BLaER1 treated with 17β-estradiol and CSF1 and Interleukin-3, amounts not matched to agents 10 nM and 100 nM (cell line): ENCODE results near the gene KLC3.
"Not testable (repeated sequence)": the region's sequence is repeated elsewhere in the genome, so short reads cannot be mapped to it uniquely, and the experiment has no call there.

Experiments
- H3K27ac ChIP-seq, 11 experiments: shearing (Covaris generic); formaldehyde crosslinking; 2 replicates each; pipeline ENCODE4 v1.8.1; 2022
- H3K27me3 ChIP-seq, 11 experiments: shearing (Covaris generic); formaldehyde crosslinking; 2 replicates each; pipeline ENCODE4 v1.8.1; 2022
- H3K36me3 ChIP-seq, 11 experiments: shearing (Covaris generic); formaldehyde crosslinking; 2 replicates each; pipeline ENCODE4 v1.8.1; 2022
- H3K4me1 ChIP-seq, 10 experiments: shearing (Covaris generic); formaldehyde crosslinking; 2 replicates each; pipeline ENCODE4 v1.8.1; 2022
- H3K4me2 ChIP-seq, 11 experiments: shearing (Covaris generic); formaldehyde crosslinking; 2 replicates each; pipeline ENCODE4 v1.8.1; 2022
- H3K4me3 ChIP-seq, 10 experiments: shearing (Covaris generic); formaldehyde crosslinking; 2 replicates each; pipeline ENCODE4 v1.8.1; 2022
- H3K9ac ChIP-seq, 11 experiments: shearing (Covaris generic); formaldehyde crosslinking; 2 replicates each; pipeline ENCODE4 v1.8.1; 2022
- H3K9me3 ChIP-seq, 11 experiments: shearing (Covaris generic); formaldehyde crosslinking; replicated peaks in 1 of 11; 2 replicates each; pipeline ENCODE4 v1.8.1; 2022
- H4K20me1 ChIP-seq, 11 experiments: shearing (Covaris generic); formaldehyde crosslinking; 2 replicates each; pipeline ENCODE4 v1.8.1; 2022
- Cebpa-rat ChIP-seq, 11 experiments: shearing (Covaris generic); IDR thresholded peaks; 2 replicates each; pipeline ENCODE4 v1.8.1; 2022

Gene KLC3

GRCh38 chr19:45323671-45324081, 16.9 kb upstream of the KLC3 start:
- TF ChIP-seq Cebpa-rat (IDR thresholded peaks at IDR 0.05): no peak
- Histone ChIP-seq H3K4me3 (peak overlapping the region; percentile 6 to 59 (median 32); a peak in 10 of 20 replicates), H3K4me2 (peak overlapping the region; percentile 52 to 95 (median 83)), H3K9ac (peak overlapping the region in 10 of 11 experiments; percentile 21 to 66 (median 54); a peak in 15 of 22 replicates), H3K27me3 (peaks cover 0 to 18% (median 0%) of the 10 kb centered on the region in 11 experiments; a peak in 4 of 22 replicates), H3K27ac (peak overlapping the region in 1 of 11 experiments; percentile 34; a peak in 1 of 22 replicates), H3K36me3 (no peaks in the 10 kb centered on the region), H3K9me3 (no peaks in the 10 kb centered on the region), H4K20me1 (peaks cover 0 to 6% (median 0%) of the 10 kb centered on the region in 11 experiments; a peak in 1 of 22 replicates), H3K4me1 (peaks cover 13 to 47% (median 38%) of the 10 kb centered on the region in 10 experiments; a peak in 19 of 20 replicates)

GRCh38 chr19:45324349-45324907, 16.1 kb upstream of the KLC3 start:
- Histone ChIP-seq H3K27me3 (peaks cover 0 to 18% (median 0%) of the 10 kb centered on the region in 11 experiments; a peak in 4 of 22 replicates), H4K20me1 (peaks cover 0 to 6% (median 0%) of the 10 kb centered on the region in 11 experiments; a peak in 1 of 22 replicates), H3K4me3 (no peak overlapping the region), H3K27ac (no peak overlapping the region), H3K36me3 (no peaks in the 10 kb centered on the region), H3K9ac (no peak overlapping the region), H3K4me1 (peaks cover 13 to 47% (median 38%) of the 10 kb centered on the region in 10 experiments; a peak in 19 of 20 replicates), H3K4me2 (peak overlapping the region; percentile 52 to 95 (median 83)), H3K9me3 (no peaks in the 10 kb centered on the region)
- no peak for TF ChIP-seq Cebpa-rat (IDR thresholded peaks at IDR 0.05)

- no peak overlapping the region for H3K9ac ChIP-seq
- H3K36me3 ChIP-seq: no peaks in the 10 kb centered on the region
- H3K4me2 ChIP-seq: no peak overlapping the region
- no peak overlapping the region for H3K27ac ChIP-seq
- no peak for TF ChIP-seq Cebpa-rat (IDR thresholded peaks at IDR 0.05)
- peaks cover 13 to 49% (median 31%) of the 10 kb centered on the region in 10 experiments; a peak in 19 of 20 replicates for H3K4me1 ChIP-seq
- peaks cover 0 to 18% (median 0%) of the 10 kb centered on the region in 11 experiments; a peak in 4 of 22 replicates for H3K27me3 ChIP-seq
- no peaks in the 10 kb centered on the region for H3K9me3 ChIP-seq
- H4K20me1 ChIP-seq: peaks cover 0 to 6% (median 0%) of the 10 kb centered on the region in 11 experiments; a peak in 1 of 22 replicates
- no peak overlapping the region for H3K4me3 ChIP-seq
Measured at GRCh38 chr19:45327404-45328143, 13.0 kb upstream of the KLC3 start.

GRCh38 chr19:45331411-45331810, 9.1 kb upstream of the KLC3 start:
- no peak overlapping the region for H3K27ac ChIP-seq
- no peaks in the 10 kb centered on the region for H3K36me3 ChIP-seq
- no peak for TF ChIP-seq Cebpa-rat (IDR thresholded peaks at IDR 0.05)
- no peaks in the 10 kb centered on the region for H3K27me3 ChIP-seq
- H3K4me1 ChIP-seq: peaks cover 0 to 23% (median 6%) of the 10 kb centered on the region in 10 experiments; a peak in 16 of 20 replicates
- no peaks in the 10 kb centered on the region for H3K9me3 ChIP-seq
- H4K20me1 ChIP-seq: no peaks in the 10 kb centered on the region
- H3K4me2 ChIP-seq: no peak overlapping the region
- no peak overlapping the region for H3K9ac ChIP-seq
- H3K4me3 ChIP-seq: no peak overlapping the region

- Histone ChIP-seq H3K4me3 (no peak overlapping the region), H3K27me3 (no peaks in the 10 kb centered on the region), H3K36me3 (no peaks in the 10 kb centered on the region), H3K9ac (no peak overlapping the region), H3K27ac (no peak overlapping the region), H3K9me3 (no peaks in the 10 kb centered on the region), H3K4me2 (no peak overlapping the region; a peak in 1 of 22 replicates), H3K4me1 (peaks cover 0 to 15% (median 0%) of the 10 kb centered on the region in 10 experiments; a peak in 9 of 20 replicates), H4K20me1 (no peaks in the 10 kb centered on the region)
- TF ChIP-seq Cebpa-rat (IDR thresholded peaks at IDR 0.05): no peak
Measured at GRCh38 chr19:45333609-45334303, 6.8 kb upstream of the KLC3 start.

GRCh38 chr19:45334881-45335280, 5.7 kb upstream of the KLC3 start:
- not testable (repeated sequence) for H3K9ac ChIP-seq, H3K27ac ChIP-seq, H3K27me3 ChIP-seq, H4K20me1 ChIP-seq, H3K36me3 ChIP-seq, H3K4me3 ChIP-seq, H3K4me2 ChIP-seq, H3K9me3 ChIP-seq
- H3K4me1 ChIP-seq: peaks cover 0 to 15% (median 0%) of the 10 kb centered on the region in 10 experiments; a peak in 9 of 20 replicates

GRCh38 chr19:45336696-45337251, 3.8 kb upstream of the KLC3 start:
- Histone ChIP-seq H4K20me1 (no peaks in the 10 kb centered on the region), H3K27me3 (peaks cover 14 to 20% (median 18%) of the 10 kb centered on the region in 11 experiments), H3K4me3 (no peak overlapping the region), H3K4me2 (no peak overlapping the region), H3K9me3 (no peaks in the 10 kb centered on the region), H3K9ac (no peak overlapping the region), H3K27ac (no peak overlapping the region), H3K36me3 (no peaks in the 10 kb centered on the region), H3K4me1 (peaks cover 4 to 17% (median 8%) of the 10 kb centered on the region in 10 experiments; a peak in 16 of 20 replicates)
- TF ChIP-seq Cebpa-rat (IDR thresholded peaks at IDR 0.05): no peak

GRCh38 chr19:45339629-45340028, 921 bp upstream of the KLC3 start:
- H3K27me3 ChIP-seq: peaks cover 14 to 23% (median 18%) of the 10 kb centered on the region in 11 experiments
- no peak overlapping the region for H3K4me2 ChIP-seq
- no peaks in the 10 kb centered on the region for H3K9me3 ChIP-seq
- no peaks in the 10 kb centered on the region for H4K20me1 ChIP-seq
- H3K9ac ChIP-seq: no peak overlapping the region
- no peak for TF ChIP-seq Cebpa-rat (IDR thresholded peaks at IDR 0.05)
- H3K36me3 ChIP-seq: no peaks in the 10 kb centered on the region
- no peak overlapping the region for H3K27ac ChIP-seq
- no peak overlapping the region for H3K4me3 ChIP-seq
- H3K4me1 ChIP-seq: peaks cover 4 to 17% (median 8%) of the 10 kb centered on the region in 10 experiments; a peak in 16 of 20 replicates
